Transverse colon (tissue), 4 donors: ENCODE data around the gene APOO. TPM values are rescaled to one million over a fixed set of nuclear protein-coding genes. Genes with fewer than 3 reads are reported as not detected.
"Not testable (repeated sequence)": the region's sequence is repeated elsewhere in the genome, so short reads cannot be mapped to it uniquely, and the experiment has no call there.

Experiments
- DNase-seq: peaks from one replicate; pipeline ENCODE4 v3.0.0-alpha.2; 2019
- H3K27ac ChIP-seq, 4 donors: fragments of 200-600 bp; sonication (generic); 2 replicates each; pipeline ENCODE4 v1.5.1; 2016 to 2018; ENCODE audit warnings: inconsistent platforms in 4 of 4
- H3K27me3 ChIP-seq: fragments of 200-600 bp; sonication (generic); 2 replicates; pipeline ENCODE4 v1.5.1; 2017; ENCODE audit warnings: inconsistent platforms
- H3K36me3 ChIP-seq, 4 donors: fragments of 200-600 bp; sonication (generic); 2 replicates each; pipeline ENCODE4 v1.5.1; 2017 to 2019; ENCODE audit warnings: inconsistent platforms in 4 of 4
- H3K4me1 ChIP-seq, 4 donors: fragments of 200-600 bp; sonication (generic); 2 replicates each; pipeline ENCODE4 v1.5.1; 2017 to 2020; ENCODE audit warnings: inconsistent platforms in 4 of 4
- H3K4me3 ChIP-seq, 4 donors: fragments of 200-600 bp; sonication (generic); 1 replicate in 1 of 4; 2 replicates in 3 of 4; pipeline versions ENCODE4 v1.5.1 to v1.6.1; 2017 to 2019; ENCODE audit warnings: inconsistent platforms in 4 of 4
- H3K9me3 ChIP-seq, 2 donors: fragments of 200-600 bp; sonication (generic); 2 replicates each; pipeline ENCODE4 v1.5.1; 2017 to 2019; ENCODE audit warnings: inconsistent platforms in 2 of 2
- CTCF ChIP-seq, 5 experiments: fragments of 200-600 bp in 3 of 5; fragments of 450-650 bp in 2 of 5; sonication (generic) in 3 of 5; IDR thresholded peaks; 1 replicate in 2 of 5; 2 replicates in 3 of 5; pipeline ENCODE4 v1.5.1; 2016 to 2017; ENCODE audit warnings: antibody characterized with exemption in 5 of 5, inconsistent platforms in 3 of 5, mild to moderate bottlenecking in 2 of 5, moderate library complexity in 1 of 5
- EP300 ChIP-seq: sonication (generic); formaldehyde crosslinking; IDR thresholded peaks from one replicate; pipeline ENCODE4 v1.6.1; 2017; ENCODE audit warnings: antibody characterized with exemption, low read depth
- POLR2A ChIP-seq: fragments of 450-650 bp; IDR thresholded peaks from one replicate; pipeline ENCODE4 v1.6.1; 2016; ENCODE audit warnings: antibody characterized with exemption, mild to moderate bottlenecking, moderate library complexity
- POLR2AphosphoS5 ChIP-seq, 3 donors: sonication (generic); formaldehyde crosslinking; IDR thresholded peaks; one replicate each; pipeline ENCODE4 v1.6.1; 2016; ENCODE audit warnings: antibody characterized with exemption in 3 of 3
- WGBS, 2 donors: methylation state at CpG; one replicate each; pipeline ENCODE4 v1.1.5; 2018; ENCODE audit warnings: low coverage in 1 of 2; 5-methylcytosine and 5-hydroxymethylcytosine counted together
- in situ Hi-C, 4 donors: fragments of 200-750 bp; cut with MboI; loops; one replicate each; pipeline versions ENCODE4 v1.15.0 to v1.15.1; 2017; ENCODE audit warnings: low sequenced_read_pairs in 3 of 4, low pct_ligation_motif_present in 1 of 4, low pct_unique_long_range_greater_than_20kb in 1 of 4
- intact Hi-C: fragments of 100-400 bp; cut with DNase I; formaldehyde crosslinking; loops from one replicate; pipeline ENCODE4 v1.15.1; 2023; ENCODE audit warnings: low total_unique reads
- total RNA-seq, 4 donors: library from RNA; depleted of rRNA; stranded (reverse); fragments of >200 nt; gene quantifications; one replicate each; pipeline ENCODE4 v1.1.0, GENCODE V29; 2016

Gene APOO
- total RNA-seq, 4 donors from 2014 or later: 10.0 to 24.5 (median 15.6) TPM; not detected in 1

GRCh38 chrX:23861215-23861896 is 46.4 kb downstream of the APOO start:
- Histone ChIP-seq H3K4me3 (no peak overlapping the region), H3K4me1 (no peaks in the 10 kb centered on the region), H3K36me3 (no peaks in the 10 kb centered on the region), H3K27me3 (no peaks in the 10 kb centered on the region), H3K27ac (no peak overlapping the region), H3K9me3 (no peaks in the 10 kb centered on the region)
- TF ChIP-seq EP300 (no peak), CTCF (IDR thresholded peaks at IDR 0.05) (no peak), POLR2A (no peak), POLR2AphosphoS5 (IDR thresholded peaks at IDR 0.05) (no peak)
- 78 to 88% methylated on average over 3 to 6 of the region's 6 CpGs for WGBS, 2 donors
- in situ Hi-C loops: no loop called here
- intact Hi-C loops: no loop called here
- DNase-seq: no peak

GRCh38 chrX:23859238-23859637 is 48.5 kb downstream of the APOO start:
- WGBS, 2 donors: 88 to 100% methylated on average over 1 to 7 of the region's 7 CpGs
- H3K27me3 ChIP-seq, H3K36me3 ChIP-seq, intact Hi-C loops, H3K4me3 ChIP-seq, H3K9me3 ChIP-seq, DNase-seq, H3K4me1 ChIP-seq, in situ Hi-C loops, H3K27ac ChIP-seq: not testable (repeated sequence)

GRCh38 chrX:23857935-23858334 is 49.8 kb downstream of the APOO start:
- no peak for TF ChIP-seq POLR2AphosphoS5 (IDR thresholded peaks at IDR 0.05)
- TF ChIP-seq EP300: no peak
- TF ChIP-seq CTCF (IDR thresholded peaks at IDR 0.05): no peak
- no peak for TF ChIP-seq POLR2A
- DNase-seq: no peak
- 79% methylated on average over 5 of the region's 5 CpGs; no CpG with 5 or more reads in 1 of the 2 donors for WGBS, 2 donors
- Histone ChIP-seq H3K27me3 (no peaks in the 10 kb centered on the region), H3K36me3 (no peaks in the 10 kb centered on the region), H3K9me3 (no peaks in the 10 kb centered on the region), H3K4me3 (no peak overlapping the region), H3K27ac (no peak overlapping the region), H3K4me1 (no peaks in the 10 kb centered on the region)
- in situ Hi-C loops: no loop called here
- intact Hi-C loops: no loop called here

GRCh38 chrX:23857363-23857762 is 50.4 kb downstream of the APOO start:
- Histone ChIP-seq H3K27me3 (no peaks in the 10 kb centered on the region), H3K4me1 (no peaks in the 10 kb centered on the region), H3K27ac (no peak overlapping the region), H3K4me3 (no peak overlapping the region), H3K9me3 (no peaks in the 10 kb centered on the region), H3K36me3 (no peaks in the 10 kb centered on the region)
- intact Hi-C loops: no loop called here
- no peak for DNase-seq
- TF ChIP-seq CTCF (IDR thresholded peaks at IDR 0.05): no peak
- no peak for TF ChIP-seq POLR2AphosphoS5 (IDR thresholded peaks at IDR 0.05)
- TF ChIP-seq POLR2A: no peak
- no peak for TF ChIP-seq EP300
- in situ Hi-C loops: no loop called here

- H3K27ac ChIP-seq: no peak overlapping the region
- in situ Hi-C loops: no loop called here
Measured at GRCh38 chrX:23855569-23855968, 52.2 kb downstream of the APOO start.

More at GRCh38 chrX:23855569-23855968, 52.2 kb downstream of the APOO start:
- H3K4me3 ChIP-seq: no peak overlapping the region
- intact Hi-C loops: no loop called here
- 80 to 82% methylated on average over 1 to 4 of the region's 4 CpGs for WGBS, 2 donors
- no peaks in the 10 kb centered on the region for H3K4me1 ChIP-seq
- no peaks in the 10 kb centered on the region for H3K36me3 ChIP-seq
- no peak for TF ChIP-seq CTCF (IDR thresholded peaks at IDR 0.05)
- no peak for DNase-seq
- no peaks in the 10 kb centered on the region for H3K27me3 ChIP-seq
- H3K9me3 ChIP-seq: no peaks in the 10 kb centered on the region
